ENCODE measurements around the gene SLC9A8.
"Not testable (repeated sequence)": the region's sequence is repeated elsewhere in the genome, so short reads cannot be mapped to it uniquely, and the experiment has no call there.

The SLC9A8 gene

GRCh38 chr20:49893242-49894072, 80.8 kb downstream of the SLC9A8 start:
- DNase-seq (ENCODE audit: low read depth, low spot score) = no peak

DNA sequence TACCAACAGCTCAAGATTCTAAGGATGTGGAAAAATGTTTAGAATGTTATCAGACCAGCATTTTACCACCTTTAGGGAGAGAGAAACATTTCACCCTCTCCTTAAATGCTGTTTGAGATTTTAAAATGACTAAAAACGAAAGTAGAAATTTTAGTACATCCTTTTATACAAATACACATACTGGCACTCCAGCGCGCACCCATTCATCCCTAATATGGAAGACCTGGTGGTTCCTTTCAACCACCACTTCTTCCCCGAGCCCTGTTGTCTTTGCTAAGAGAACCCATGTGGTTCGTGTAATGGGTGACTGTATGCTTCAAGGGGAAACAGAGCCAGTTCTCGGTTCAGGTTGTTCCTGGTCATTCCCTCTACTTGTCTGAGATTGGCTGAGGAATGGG, 81.4 kb downstream of the SLC9A8 start:
- no peak for DNase-seq (ENCODE audit: low read depth, low spot score)

DNA sequence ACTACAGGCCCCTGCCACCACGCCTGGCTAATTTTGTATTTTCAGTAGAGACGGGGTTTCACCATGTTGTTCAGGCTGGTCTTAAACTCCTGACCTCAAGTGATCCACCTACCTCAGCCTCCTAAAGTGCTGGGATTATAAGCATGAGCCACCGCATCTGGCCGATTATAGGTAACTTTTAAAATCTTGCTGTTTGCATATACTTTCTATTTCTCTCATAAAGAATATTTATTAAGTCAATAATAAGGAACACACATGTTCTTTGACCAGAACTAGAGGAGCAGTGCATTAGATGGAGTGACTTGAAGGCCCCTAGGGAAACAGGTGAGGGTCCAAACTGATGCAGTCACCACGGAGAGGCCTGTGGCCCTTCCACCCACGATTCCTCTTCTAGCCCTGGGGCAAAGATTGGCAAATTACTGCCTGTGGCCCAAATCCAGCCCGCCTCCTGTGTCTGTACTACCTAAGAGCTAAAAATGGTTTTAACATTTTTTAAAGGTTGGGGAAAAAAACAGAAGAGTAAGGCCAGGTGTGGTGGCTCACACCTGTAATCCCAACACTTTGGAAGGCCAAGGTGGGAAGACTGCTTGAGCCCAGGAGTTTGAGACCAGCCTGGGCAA, 83.0 kb downstream of the SLC9A8 start:
- DNase-seq (ENCODE audit: low read depth, low spot score) = not testable (repeated sequence)

DNA sequence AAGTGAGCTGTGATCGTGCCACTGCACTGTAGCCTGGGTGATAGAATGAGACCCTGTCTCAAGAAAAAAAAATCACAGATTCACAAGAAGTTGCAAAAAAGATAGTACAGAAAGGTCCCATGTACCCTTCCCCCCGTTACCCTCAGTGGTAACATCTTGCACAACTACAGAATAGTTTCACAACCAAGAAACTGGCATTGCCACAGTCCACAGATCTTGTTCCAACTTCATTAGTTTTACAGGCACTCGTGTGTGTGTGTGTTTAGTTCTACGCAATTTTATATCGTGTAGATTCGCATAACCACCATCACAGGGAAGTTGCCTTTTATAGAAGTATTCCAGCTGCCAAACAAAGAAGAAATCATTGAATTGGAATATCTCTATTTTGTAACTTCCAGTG, 83.6 kb downstream of the SLC9A8 start:
- DNase-seq (ENCODE audit: low read depth, low spot score) = no peak

DNA sequence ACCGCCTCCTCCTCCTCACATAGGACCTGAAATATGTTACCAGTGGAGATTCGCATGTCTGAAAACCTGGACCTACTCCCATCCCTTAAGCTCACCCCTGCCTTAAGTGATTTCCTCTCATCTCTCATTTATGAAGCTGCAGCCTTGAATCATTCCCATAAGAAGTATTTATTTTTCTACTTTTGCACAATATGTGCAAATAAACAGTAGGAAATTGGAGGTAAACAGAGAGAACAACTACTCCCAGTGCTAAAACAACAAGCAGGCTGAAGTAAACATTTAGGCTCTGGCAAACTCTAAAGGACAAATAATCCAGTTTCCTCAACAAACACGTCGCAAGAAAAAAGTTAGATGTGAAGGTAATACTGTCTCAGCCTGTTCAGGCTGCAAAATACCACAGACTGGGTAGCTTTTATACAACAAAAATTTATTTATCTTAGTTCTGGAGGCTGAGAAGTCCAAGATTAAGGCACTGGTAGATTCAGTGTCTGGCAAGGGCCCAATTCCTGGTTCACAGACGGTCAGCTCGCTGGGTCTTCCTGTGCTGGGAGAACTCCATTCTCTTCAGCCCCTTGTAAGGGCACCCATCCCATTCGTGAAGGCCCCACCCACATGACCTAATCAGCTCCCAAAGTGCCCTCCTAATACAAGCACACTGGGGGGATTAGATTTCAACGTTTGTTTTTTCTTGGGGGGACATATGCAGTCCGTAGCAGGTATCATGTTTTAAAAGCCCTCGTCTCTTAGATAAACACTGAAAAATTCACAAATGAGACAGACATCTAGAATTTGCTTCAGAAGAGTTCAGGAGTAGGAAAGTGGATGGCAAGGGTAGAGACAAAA, 87.1 kb downstream of the SLC9A8 start:
- DNase-seq (ENCODE audit: low read depth, low spot score) = no peak

DNA sequence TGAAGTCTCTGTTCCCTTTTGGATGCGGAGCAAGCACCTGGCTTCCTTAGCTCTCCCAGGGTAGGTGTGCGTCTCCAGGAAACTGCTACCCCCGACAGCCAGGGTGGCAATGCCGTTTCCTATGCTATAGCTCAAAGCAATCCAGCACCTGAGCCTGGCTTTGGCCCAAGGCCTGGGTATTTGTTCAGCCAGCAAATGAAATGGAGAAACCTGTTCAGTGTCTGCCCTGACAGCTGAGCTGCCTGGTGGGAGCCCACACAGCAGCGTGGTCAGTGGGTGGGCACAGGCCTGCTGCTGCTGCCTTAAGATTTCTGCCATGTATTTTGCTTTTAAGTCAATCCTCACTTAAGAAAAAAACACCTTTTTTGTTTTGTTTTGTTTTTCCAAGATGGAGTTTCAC, 89.0 kb downstream of the SLC9A8 start:
- DNase-seq (ENCODE audit: low read depth, low spot score) = no peak

DNA sequence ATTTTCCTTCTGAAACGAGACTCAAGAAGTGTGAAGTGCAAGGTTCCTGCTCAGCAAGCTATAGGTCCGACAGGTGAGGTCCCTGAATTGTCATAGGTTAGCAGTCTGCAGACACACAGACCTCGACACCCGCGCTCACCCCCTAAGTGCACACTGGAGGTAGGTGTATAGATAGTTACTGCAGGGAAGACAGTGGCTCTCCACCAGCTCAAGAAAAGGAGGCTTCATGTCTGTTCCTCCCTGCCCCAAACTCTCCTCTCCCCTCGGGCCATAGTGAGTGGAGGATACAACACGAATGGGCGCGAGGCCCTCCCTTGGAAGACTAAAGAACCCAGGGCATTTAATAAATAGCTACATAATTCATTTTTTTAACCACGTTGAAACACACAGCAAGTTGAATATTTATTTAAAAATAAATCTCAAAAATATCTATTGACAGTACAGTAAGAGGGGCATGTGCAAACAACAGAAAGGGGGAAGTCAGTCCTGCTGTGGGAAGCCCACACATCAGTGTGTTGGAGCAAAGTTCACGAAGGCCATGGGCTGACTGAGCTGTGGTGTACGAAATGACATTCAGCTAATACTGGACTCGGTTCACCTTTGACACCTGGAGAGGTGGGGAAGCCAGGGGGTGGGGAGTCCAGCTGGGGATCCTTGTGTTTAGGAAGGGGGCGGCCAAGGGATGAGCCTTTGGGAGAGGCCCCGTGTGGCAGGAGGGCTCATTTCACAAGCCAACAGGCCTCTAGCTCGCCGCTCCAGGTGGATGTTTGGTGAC, 92.0 kb downstream of the SLC9A8 start:
- no peak for DNase-seq (ENCODE audit: low read depth, low spot score)

- no peak for DNase-seq (ENCODE audit: low read depth, low spot score)
These were observed 92.9 kb downstream of the SLC9A8 start for GRCh38 chr20:49905415-49906091.

GRCh38 chr20:49906101-49906604, 93.5 kb downstream of the SLC9A8 start:
- DNase-seq (ENCODE audit: low read depth, low spot score) = no peak

DNA sequence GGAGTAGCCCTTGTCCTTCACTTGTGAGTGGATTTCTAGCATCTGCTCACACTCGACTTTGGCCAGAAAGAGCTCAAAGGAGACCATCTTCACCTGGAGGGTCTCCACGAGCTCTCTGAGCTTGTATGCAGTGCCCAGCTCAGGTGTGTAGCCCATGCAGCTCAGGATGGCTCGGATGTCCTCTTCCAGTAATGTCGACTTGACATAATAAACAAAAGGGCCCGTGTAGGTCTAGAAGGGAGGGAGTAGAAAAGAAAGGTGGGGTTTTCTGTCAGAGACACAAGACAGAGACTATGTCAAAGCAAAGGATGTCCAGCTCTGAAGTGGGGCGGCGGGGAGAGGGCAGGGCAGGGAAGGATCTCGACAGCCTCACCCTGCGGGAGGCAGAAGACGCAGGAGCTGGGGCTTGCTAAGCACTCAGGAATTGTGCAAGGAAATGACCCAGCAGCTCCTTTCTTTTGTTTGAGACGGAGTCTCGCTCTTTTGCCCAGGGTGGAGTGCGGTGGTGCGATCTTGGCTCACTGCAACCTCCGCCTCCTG, 94.1 kb downstream of the SLC9A8 start:
- no peak for DNase-seq (ENCODE audit: low read depth, low spot score)

GRCh38 chr20:49907405-49908257, 95.0 kb downstream of the SLC9A8 start:
- no peak for DNase-seq (ENCODE audit: low read depth, low spot score)

GRCh38 chr20:49908258-49908565, 95.6 kb downstream of the SLC9A8 start:
- DNase-seq (ENCODE audit: low read depth, low spot score) = no peak

DNA sequence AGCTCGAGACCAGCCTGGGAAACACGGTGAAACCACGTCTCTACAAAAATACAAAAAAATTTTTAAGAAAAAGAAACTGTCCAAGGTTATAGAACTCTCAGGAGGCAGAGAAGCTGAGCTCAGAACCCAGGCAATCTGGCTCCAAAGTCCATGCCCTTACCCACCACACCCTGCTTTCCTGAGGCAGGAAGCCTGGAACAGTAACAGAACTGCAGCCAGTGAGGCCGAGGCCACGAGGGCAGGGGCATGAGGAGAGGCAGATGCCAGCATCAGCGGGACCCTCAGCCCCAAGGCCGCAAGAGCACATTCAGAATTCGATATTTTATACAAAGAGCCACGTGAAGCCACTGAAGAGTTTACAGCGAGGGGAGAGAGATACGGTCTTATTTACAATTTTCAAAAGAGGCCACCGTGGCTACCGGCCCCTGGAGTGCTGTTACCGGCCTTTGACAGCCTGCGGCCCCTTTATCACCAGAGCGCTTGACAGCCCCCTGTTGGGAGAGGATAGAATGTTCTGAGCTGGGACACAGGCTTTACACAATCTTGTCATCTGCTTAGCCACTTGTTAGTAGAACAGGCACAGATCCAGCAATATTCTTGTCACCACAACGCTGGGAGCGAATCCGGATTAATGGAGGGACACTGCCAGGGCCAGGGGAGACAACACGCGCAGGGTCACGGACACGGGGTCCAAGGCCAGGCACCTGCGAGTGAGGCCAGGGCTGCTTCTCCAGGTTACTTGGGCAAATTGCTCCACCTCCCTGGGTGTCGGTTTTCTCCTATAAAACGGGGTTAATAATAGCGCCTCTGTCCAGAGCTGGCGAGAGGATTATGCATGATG, 97.1 kb downstream of the SLC9A8 start:
- no peak for DNase-seq (ENCODE audit: low read depth, low spot score)

DNA sequence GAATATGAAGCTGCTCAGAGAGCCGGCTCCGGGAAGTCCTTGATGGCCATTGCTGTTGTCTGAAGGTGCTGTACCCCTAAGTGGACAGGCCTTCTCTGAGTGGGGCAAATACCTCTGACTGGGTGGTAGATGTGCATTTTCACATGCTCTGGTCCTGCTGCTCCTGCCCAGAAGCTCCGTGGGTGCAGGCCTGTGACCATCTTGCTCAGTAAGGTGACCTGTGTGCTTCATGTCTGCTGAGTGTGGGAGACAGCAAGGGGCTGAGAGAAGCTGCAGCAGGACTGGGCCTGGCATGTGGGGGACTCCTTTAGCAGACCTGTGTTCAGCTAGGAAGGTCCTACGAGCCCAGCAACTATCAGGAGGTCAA, 97.7 kb downstream of the SLC9A8 start:
- DNase-seq (ENCODE audit: low read depth, low spot score) = no peak

- no peak for DNase-seq (ENCODE audit: low read depth, low spot score)
These were observed 100.9 kb downstream of the SLC9A8 start for GRCh38 chr20:49913399-49914047.

DNA sequence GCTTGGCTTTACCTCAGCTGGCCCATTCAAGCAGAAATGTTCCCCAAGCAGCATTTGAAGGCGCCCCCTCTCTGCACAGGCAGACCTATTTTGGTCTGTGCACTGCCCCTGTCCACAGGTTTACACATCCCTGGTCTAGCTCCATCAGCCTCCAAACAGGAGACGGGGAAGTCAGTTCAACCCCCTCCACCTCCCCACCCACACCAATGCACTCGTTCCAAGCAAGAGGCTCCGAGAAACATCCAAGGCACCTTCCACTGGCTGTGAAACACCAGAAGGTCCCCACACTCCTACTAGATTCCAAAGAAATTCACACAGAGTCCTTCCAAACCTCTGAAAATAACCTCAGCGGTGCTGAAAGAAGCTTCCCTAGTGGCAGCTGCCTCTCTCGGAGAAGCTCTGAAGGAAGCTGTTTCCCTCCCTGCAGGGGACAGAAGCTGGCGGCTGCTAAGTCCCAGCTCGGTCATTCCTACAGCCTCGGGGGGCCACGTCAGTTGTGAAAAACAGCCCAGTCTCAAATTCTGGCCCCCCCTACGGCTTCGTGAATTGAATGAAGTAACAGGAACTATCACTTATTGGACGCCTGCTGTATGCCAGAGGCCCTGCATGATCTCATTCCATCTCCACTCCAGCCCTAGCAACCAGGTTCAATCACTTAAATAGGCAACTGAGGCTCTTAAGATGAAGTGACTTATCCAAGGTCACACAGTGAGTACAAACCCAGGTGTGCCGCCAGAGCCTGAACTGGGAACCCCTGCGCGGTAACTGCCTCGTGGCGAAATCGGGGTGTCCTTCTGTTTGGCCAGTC, 101.9 kb downstream of the SLC9A8 start:
- DNase-seq (ENCODE audit: low read depth, low spot score) = no peak

- no peak for DNase-seq (ENCODE audit: low read depth, low spot score)
These were observed 102.4 kb downstream of the SLC9A8 start for GRCh38 chr20:49915118-49915379.
